Limb (tissue), 2 donors: ENCODE data around the gene CCDC136.

Experiments used
- DNase-seq, 2 donors: peaks; one replicate each; pipeline ENCODE4 v3.0.0-alpha.2; 2016; ENCODE audit errors: extremely low spot score in 2 of 2

The CCDC136 gene

GRCh38 chr7:128831994-128832879 is 40.5 kb downstream of the CCDC136 start:
- DNase-seq = peak; percentile 89

GRCh38 chr7:128832880-128833147 is 41.0 kb downstream of the CCDC136 start:
- DNase-seq = no peak

GRCh38 chr7:128833148-128833945 is 41.6 kb downstream of the CCDC136 start:
- peak; percentile 87 to 95 for DNase-seq

- peak in 1 of 2 donors; percentile 58 for DNase-seq
Observed at GRCh38 chr7:128833946-128834325, 42.2 kb downstream of the CCDC136 start.

- DNase-seq = no peak
Observed at GRCh38 chr7:128835231-128835751, 43.5 kb downstream of the CCDC136 start.

- DNase-seq = peak; percentile 51 to 72
Observed at GRCh38 chr7:128835790-128836641, 44.2 kb downstream of the CCDC136 start.

- DNase-seq = no peak
Observed at GRCh38 chr7:128836729-128837348, 45.1 kb downstream of the CCDC136 start.

- DNase-seq = no peak
Observed at GRCh38 chr7:128837521-128837921, 45.8 kb downstream of the CCDC136 start.

GRCh38 chr7:128838109-128838779 is 46.5 kb downstream of the CCDC136 start:
- DNase-seq = no peak

GRCh38 chr7:128838981-128839731 is 47.4 kb downstream of the CCDC136 start:
- no peak for DNase-seq

GRCh38 chr7:128839751-128840177 is 48.0 kb downstream of the CCDC136 start:
- DNase-seq = no peak

GRCh38 chr7:128840326-128841170 is 48.8 kb downstream of the CCDC136 start:
- no peak for DNase-seq

GRCh38 chr7:128841171-128841690 is 49.5 kb downstream of the CCDC136 start:
- DNase-seq = no peak

GRCh38 chr7:128841921-128842673 is 50.3 kb downstream of the CCDC136 start:
- DNase-seq = no peak

- no peak for DNase-seq
Observed at GRCh38 chr7:128842674-128843641, 51.2 kb downstream of the CCDC136 start.

GRCh38 chr7:128843938-128844621 is 52.3 kb downstream of the CCDC136 start:
- no peak for DNase-seq
